WTC11 (cell line): ENCODE results near the gene ENTREP3. TPM values are rescaled to one million over a fixed set of nuclear protein-coding genes. Genes with fewer than 3 reads are reported as not detected.
A peak's percentile ranks its signal among the peaks of the same experiment; 100 is the strongest.

Experiments
- ATAC-seq: fragments of 200-7000 bp; cut with Tn5 transposase; 2 replicates; pipeline ENCODE4 v1.10.0; 2021; ENCODE audit warnings: mild to moderate bottlenecking, moderate library complexity
- CTCF ChIA-PET: fragments of 300-600 bp; sonication (Branson Sonifier 250); formaldehyde crosslinking; loops from one replicate; lab custom pipeline; 2021; ENCODE audit warnings: antibody characterized with exemption; lab: Charles Lee
- POLR2A ChIA-PET: fragments of 350-600 bp; sonication (Branson Sonifier 250); formaldehyde crosslinking; loops from one replicate; lab custom pipeline; 2021; ENCODE audit warnings: antibody characterized with exemption; lab: Charles Lee
- DNase-seq: peaks from one replicate; pipeline ENCODE4 v3.0.0; 2021; ENCODE audit warnings: low spot score
- H3K27ac Mint-ChIP-seq: 2 replicates; pipeline ENCODE4 v1.8.0; 2021; ENCODE audit warnings: mixed read lengths
- H3K27me3 Mint-ChIP-seq: 2 replicates; pipeline ENCODE4 v1.8.0; 2021; ENCODE audit warnings: low read depth, mild to moderate bottlenecking, moderate library complexity, mixed read lengths
- H3K36me3 Mint-ChIP-seq: 2 replicates; pipeline ENCODE4 v1.8.0; 2021; ENCODE audit warnings: mixed read lengths
- H3K4me1 Mint-ChIP-seq: 2 replicates; pipeline ENCODE4 v1.8.0; 2022; ENCODE audit warnings: mixed read lengths
- H3K4me3 Mint-ChIP-seq: 2 replicates; pipeline ENCODE4 v1.8.0; 2021; ENCODE audit warnings: mild to moderate bottlenecking, moderate library complexity, mixed read lengths
- H3K9me3 Mint-ChIP-seq: 2 replicates; pipeline ENCODE4 v1.8.0; 2021; ENCODE audit warnings: mixed read lengths
- ATF1 ChIP-seq: sonication (generic); formaldehyde crosslinking; IDR thresholded peaks from 2 replicates; pipeline ENCODE4 v1.8.1; 2023; ENCODE audit warnings: mild to moderate bottlenecking, moderate library complexity, missing genetic modification reagents
- CBFB ChIP-seq: sonication (generic); formaldehyde crosslinking; IDR thresholded peaks from 2 replicates; pipeline ENCODE4 v1.8.1; 2022; ENCODE audit warnings: mild to moderate bottlenecking, low read depth, missing genetic modification reagents
- E2F4 ChIP-seq: sonication (generic); formaldehyde crosslinking; IDR thresholded peaks from 2 replicates; pipeline ENCODE4 v1.8.1; 2022; ENCODE audit warnings: low read depth, mild to moderate bottlenecking, moderate library complexity, missing genetic modification reagents, borderline replicate concordance
- EMX1 ChIP-seq: fragments of 250-450 bp; sonication (Bioruptor Pico); IDR thresholded peaks from 2 replicates; pipeline ENCODE4 v1.8.0; 2021; ENCODE audit warnings: mild to moderate bottlenecking
- NR1H2 ChIP-seq: sonication (generic); formaldehyde crosslinking; IDR thresholded peaks from 2 replicates; pipeline ENCODE4 v1.9.0; 2021; ENCODE audit warnings: mild to moderate bottlenecking, moderate library complexity, missing genetic modification reagents
- SMAD4 ChIP-seq: sonication (generic); formaldehyde crosslinking; IDR thresholded peaks from 2 replicates; pipeline ENCODE4 v1.8.0; 2022; ENCODE audit warnings: mild to moderate bottlenecking, missing genetic modification reagents
- SP1 ChIP-seq: sonication (generic); formaldehyde crosslinking; conservative IDR thresholded peaks from 2 replicates; pipeline ENCODE4 v1.8.1; 2022; ENCODE audit warnings: missing genetic modification reagents
- TCF7 ChIP-seq: sonication (generic); formaldehyde crosslinking; IDR thresholded peaks from 2 replicates; pipeline ENCODE4 v1.8.0; 2022; ENCODE audit warnings: mild to moderate bottlenecking, low read depth, missing genetic modification reagents, moderate library complexity
- ZNF219 ChIP-seq: sonication (generic); formaldehyde crosslinking; IDR thresholded peaks from 2 replicates; pipeline ENCODE4 v1.8.0; 2023; ENCODE audit warnings: missing genetic modification reagents, mild to moderate bottlenecking, borderline replicate concordance
- ZNF671 ChIP-seq: fragments of 250-450 bp; sonication (Bioruptor Pico); IDR thresholded peaks from 2 replicates; pipeline ENCODE4 v1.8.0; 2021; ENCODE audit warnings: mild to moderate bottlenecking
- total RNA-seq: library from RNA; stranded (reverse); gene quantifications from 3 replicates; pipeline ENCODE4 v1.2.3, GENCODE V29; 2021
- TF ChIP-seq, protein P1 (sequence below): sonication (generic); formaldehyde crosslinking; IDR thresholded peaks from 2 replicates; pipeline ENCODE4 v1.8.1; 2023; ENCODE audit warnings: mild to moderate bottlenecking, missing genetic modification reagents
- TF ChIP-seq, protein P2 (sequence below): fragments of 250-450 bp; sonication (Bioruptor Pico); IDR thresholded peaks from 2 replicates; pipeline ENCODE4 v1.8.0; 2021; ENCODE audit warnings: mild to moderate bottlenecking
- TF ChIP-seq, protein P3 (sequence below): sonication (generic); formaldehyde crosslinking; IDR thresholded peaks from 2 replicates; pipeline ENCODE4 v1.8.1; 2023; ENCODE audit warnings: mild to moderate bottlenecking, moderate library complexity, missing genetic modification reagents
- TF ChIP-seq, protein P4 (sequence below): sonication (generic); formaldehyde crosslinking; IDR thresholded peaks from 2 replicates; pipeline ENCODE4 v1.8.0; 2022; ENCODE audit warnings: missing genetic modification reagents
- TF ChIP-seq, protein P5 (sequence below): sonication (generic); formaldehyde crosslinking; IDR thresholded peaks from 2 replicates; pipeline ENCODE4 v1.8.1; 2023; ENCODE audit warnings: mild to moderate bottlenecking, missing genetic modification reagents, moderate library complexity
- TF ChIP-seq, protein P6 (sequence below): fragments of 250-450 bp; sonication (Bioruptor Pico); IDR thresholded peaks from 2 replicates; pipeline ENCODE4 v1.9.0; 2021; ENCODE audit warnings: mild to moderate bottlenecking
- TF ChIP-seq, protein P7 (sequence below): fragments of 250-450 bp; sonication (Bioruptor Pico); conservative IDR thresholded peaks from 2 replicates; pipeline ENCODE4 v1.9.0; 2021; ENCODE audit warnings: mild to moderate bottlenecking

Gene ENTREP3
- total RNA-seq, 1 experiment from 2014 or later: 67.8 TPM

- H3K36me3 Mint-ChIP-seq: peaks cover 7% of the 10 kb centered on the region; the same call in 1 of the 2 replicates
- POLR2A ChIA-PET: no interaction called here
- CTCF ChIA-PET: interaction anchor here (1.7 to 4.0 kb wide), 6 partner anchors 13 to 43 kb away, joined by 8 to 75 read pairs (median 21); partner anchors contain the start of genes ENTREP3, FDPS and RUSC1
- no peak overlapping the region for H3K4me3 Mint-ChIP-seq
- no peak overlapping the region for H3K27ac Mint-ChIP-seq
- DNase-seq (no peak), ATAC-seq (no peak)
- peaks cover 18% of the 10 kb centered on the region for H3K27me3 Mint-ChIP-seq
- H3K9me3 Mint-ChIP-seq: no peaks in the 10 kb centered on the region
- TF ChIP-seq, protein P1, sequence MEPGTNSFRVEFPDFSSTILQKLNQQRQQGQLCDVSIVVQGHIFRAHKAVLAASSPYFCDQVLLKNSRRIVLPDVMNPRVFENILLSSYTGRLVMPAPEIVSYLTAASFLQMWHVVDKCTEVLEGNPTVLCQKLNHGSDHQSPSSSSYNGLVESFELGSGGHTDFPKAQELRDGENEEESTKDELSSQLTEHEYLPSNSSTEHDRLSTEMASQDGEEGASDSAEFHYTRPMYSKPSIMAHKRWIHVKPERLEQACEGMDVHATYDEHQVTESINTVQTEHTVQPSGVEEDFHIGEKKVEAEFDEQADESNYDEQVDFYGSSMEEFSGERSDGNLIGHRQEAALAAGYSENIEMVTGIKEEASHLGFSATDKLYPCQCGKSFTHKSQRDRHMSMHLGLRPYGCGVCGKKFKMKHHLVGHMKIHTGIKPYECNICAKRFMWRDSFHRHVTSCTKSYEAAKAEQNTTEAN: no peak
- TF ChIP-seq ATF1 (CRISPR knock-in tag): no peak
- TF ChIP-seq, protein P2, sequence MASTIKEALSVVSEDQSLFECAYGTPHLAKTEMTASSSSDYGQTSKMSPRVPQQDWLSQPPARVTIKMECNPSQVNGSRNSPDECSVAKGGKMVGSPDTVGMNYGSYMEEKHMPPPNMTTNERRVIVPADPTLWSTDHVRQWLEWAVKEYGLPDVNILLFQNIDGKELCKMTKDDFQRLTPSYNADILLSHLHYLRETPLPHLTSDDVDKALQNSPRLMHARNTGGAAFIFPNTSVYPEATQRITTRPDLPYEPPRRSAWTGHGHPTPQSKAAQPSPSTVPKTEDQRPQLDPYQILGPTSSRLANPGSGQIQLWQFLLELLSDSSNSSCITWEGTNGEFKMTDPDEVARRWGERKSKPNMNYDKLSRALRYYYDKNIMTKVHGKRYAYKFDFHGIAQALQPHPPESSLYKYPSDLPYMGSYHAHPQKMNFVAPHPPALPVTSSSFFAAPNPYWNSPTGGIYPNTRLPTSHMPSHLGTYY (CRISPR knock-in tag): no peak
- no peak for TF ChIP-seq CBFB (CRISPR knock-in tag)
- no peak for TF ChIP-seq SMAD4 (CRISPR knock-in tag)
- TF ChIP-seq, protein P3, sequence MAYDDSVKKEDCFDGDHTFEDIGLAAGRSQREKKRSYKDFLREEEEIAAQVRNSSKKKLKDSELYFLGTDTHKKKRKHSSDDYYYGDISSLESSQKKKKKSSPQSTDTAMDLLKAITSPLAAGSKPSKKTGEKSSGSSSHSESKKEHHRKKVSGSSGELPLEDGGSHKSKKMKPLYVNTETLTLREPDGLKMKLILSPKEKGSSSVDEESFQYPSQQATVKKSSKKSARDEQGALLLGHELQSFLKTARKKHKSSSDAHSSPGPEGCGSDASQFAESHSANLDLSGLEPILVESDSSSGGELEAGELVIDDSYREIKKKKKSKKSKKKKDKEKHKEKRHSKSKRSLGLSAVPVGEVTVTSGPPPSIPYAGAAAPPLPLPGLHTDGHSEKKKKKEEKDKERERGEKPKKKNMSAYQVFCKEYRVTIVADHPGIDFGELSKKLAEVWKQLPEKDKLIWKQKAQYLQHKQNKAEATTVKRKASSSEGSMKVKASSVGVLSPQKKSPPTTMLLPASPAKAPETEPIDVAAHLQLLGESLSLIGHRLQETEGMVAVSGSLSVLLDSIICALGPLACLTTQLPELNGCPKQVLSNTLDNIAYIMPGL: no peak
- no peak for TF ChIP-seq ZNF671 (CRISPR knock-in tag)
- TF ChIP-seq, protein P4, sequence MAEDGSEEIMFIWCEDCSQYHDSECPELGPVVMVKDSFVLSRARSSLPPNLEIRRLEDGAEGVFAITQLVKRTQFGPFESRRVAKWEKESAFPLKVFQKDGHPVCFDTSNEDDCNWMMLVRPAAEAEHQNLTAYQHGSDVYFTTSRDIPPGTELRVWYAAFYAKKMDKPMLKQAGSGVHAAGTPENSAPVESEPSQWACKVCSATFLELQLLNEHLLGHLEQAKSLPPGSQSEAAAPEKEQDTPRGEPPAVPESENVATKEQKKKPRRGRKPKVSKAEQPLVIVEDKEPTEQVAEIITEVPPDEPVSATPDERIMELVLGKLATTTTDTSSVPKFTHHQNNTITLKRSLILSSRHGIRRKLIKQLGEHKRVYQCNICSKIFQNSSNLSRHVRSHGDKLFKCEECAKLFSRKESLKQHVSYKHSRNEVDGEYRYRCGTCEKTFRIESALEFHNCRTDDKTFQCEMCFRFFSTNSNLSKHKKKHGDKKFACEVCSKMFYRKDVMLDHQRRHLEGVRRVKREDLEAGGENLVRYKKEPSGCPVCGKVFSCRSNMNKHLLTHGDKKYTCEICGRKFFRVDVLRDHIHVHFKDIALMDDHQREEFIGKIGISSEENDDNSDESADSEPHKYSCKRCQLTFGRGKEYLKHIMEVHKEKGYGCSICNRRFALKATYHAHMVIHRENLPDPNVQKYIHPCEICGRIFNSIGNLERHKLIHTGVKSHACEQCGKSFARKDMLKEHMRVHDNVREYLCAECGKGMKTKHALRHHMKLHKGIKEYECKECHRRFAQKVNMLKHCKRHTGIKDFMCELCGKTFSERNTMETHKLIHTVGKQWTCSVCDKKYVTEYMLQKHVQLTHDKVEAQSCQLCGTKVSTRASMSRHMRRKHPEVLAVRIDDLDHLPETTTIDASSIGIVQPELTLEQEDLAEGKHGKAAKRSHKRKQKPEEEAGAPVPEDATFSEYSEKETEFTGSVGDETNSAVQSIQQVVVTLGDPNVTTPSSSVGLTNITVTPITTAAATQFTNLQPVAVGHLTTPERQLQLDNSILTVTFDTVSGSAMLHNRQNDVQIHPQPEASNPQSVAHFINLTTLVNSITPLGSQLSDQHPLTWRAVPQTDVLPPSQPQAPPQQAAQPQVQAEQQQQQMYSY (CRISPR knock-in tag): no peak
- TF ChIP-seq, protein P5, sequence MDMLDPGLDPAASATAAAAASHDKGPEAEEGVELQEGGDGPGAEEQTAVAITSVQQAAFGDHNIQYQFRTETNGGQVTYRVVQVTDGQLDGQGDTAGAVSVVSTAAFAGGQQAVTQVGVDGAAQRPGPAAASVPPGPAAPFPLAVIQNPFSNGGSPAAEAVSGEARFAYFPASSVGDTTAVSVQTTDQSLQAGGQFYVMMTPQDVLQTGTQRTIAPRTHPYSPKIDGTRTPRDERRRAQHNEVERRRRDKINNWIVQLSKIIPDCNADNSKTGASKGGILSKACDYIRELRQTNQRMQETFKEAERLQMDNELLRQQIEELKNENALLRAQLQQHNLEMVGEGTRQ (CRISPR knock-in tag): no peak
- TF ChIP-seq ZNF219 (CRISPR knock-in tag): no peak
- no peak for TF ChIP-seq NR1H2
- TF ChIP-seq, protein P6, sequence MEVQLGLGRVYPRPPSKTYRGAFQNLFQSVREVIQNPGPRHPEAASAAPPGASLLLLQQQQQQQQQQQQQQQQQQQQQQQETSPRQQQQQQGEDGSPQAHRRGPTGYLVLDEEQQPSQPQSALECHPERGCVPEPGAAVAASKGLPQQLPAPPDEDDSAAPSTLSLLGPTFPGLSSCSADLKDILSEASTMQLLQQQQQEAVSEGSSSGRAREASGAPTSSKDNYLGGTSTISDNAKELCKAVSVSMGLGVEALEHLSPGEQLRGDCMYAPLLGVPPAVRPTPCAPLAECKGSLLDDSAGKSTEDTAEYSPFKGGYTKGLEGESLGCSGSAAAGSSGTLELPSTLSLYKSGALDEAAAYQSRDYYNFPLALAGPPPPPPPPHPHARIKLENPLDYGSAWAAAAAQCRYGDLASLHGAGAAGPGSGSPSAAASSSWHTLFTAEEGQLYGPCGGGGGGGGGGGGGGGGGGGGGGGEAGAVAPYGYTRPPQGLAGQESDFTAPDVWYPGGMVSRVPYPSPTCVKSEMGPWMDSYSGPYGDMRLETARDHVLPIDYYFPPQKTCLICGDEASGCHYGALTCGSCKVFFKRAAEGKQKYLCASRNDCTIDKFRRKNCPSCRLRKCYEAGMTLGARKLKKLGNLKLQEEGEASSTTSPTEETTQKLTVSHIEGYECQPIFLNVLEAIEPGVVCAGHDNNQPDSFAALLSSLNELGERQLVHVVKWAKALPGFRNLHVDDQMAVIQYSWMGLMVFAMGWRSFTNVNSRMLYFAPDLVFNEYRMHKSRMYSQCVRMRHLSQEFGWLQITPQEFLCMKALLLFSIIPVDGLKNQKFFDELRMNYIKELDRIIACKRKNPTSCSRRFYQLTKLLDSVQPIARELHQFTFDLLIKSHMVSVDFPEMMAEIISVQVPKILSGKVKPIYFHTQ (CRISPR knock-in tag): no peak
- H3K4me1 Mint-ChIP-seq: peaks cover 22% of the 10 kb centered on the region
Observed at GRCh38 chr1:155279268-155279667, 24.0 kb upstream of the ENTREP3 start.

- 0 out of 2 replicates have a peak overlapping the region, but pooled peaks have one; percentile 53 for H3K27ac Mint-ChIP-seq
- ChIA-PET POLR2A (interaction anchor here (1.0 to 1.2 kb wide), 2 partner anchors 42 to 45 kb away, joined by 3 to 9 read pairs; partner anchors contain the start of gene RUSC1), CTCF (interaction anchor here (0.5 to 4.0 kb wide), 20 partner anchors 9 to 1211 kb away, joined by 3 to 75 read pairs (median 5); partner anchors contain the start of genes ENTREP3, FDPS, PKLR and RUSC1)
- H3K9me3 Mint-ChIP-seq: no peaks in the 10 kb centered on the region
- peak overlapping the region; percentile 68 for H3K4me3 Mint-ChIP-seq
- DNase-seq (no peak), ATAC-seq (no peak)
- TF ChIP-seq SMAD4 (CRISPR knock-in tag) (no peak), SP1 (CRISPR knock-in tag) (no peak), TCF7 (CRISPR knock-in tag) (no peak), EMX1 (CRISPR knock-in tag) (no peak), E2F4 (CRISPR knock-in tag) (no peak)
- TF ChIP-seq, protein P7, sequence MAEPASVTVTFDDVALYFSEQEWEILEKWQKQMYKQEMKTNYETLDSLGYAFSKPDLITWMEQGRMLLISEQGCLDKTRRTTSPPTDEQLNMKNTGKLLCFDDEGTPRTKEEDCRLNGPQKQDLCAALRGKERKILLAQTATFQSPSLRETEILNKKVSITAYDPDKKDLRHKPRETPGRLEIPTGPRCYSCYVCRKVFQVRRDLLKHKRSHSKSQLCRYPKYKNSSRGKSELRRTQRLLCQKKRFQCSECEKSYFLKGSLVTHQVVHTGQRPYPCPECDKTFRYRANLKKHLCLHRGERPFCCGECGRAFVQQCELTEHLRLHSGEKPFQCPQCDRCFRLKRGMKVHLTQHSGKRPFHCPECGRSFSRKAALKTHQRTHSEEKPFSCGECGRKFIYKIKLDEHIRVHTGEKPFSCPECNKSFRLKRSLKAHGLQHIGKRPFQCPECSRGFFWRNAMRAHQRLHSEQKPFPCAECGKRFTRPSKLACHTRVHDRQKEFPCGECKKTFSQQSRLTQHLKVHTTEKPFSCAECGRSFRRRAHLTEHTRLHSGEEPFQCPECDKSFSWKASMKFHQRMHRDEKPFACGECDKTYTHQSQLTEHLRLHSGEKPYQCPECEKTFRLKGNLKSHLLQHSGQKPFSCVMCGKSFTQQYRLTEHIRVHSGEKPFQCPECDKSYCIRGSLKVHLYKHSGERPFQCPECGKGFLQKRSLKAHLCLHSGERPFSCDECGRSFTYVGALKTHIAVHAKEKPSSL (CRISPR knock-in tag): no peak
- H3K27me3 Mint-ChIP-seq: peaks cover 18% of the 10 kb centered on the region
- H3K36me3 Mint-ChIP-seq: peaks cover 7% of the 10 kb centered on the region; the same call in 1 of the 2 replicates
- peaks cover 24% of the 10 kb centered on the region for H3K4me1 Mint-ChIP-seq
Observed at GRCh38 chr1:155278689-155279160, 23.4 kb upstream of the ENTREP3 start.
